Activated CD4-positive, alpha-beta T cell treated with anti-CD3 and anti-CD28 coated beads for 36 hours (primary cell): ENCODE measurements around the gene CRABP2. TPM values are rescaled to one million over a fixed set of nuclear protein-coding genes. Genes with fewer than 3 reads are reported as not detected.

Experiments
- ATAC-seq: fragments of 200-7000 bp; cut with Tn5 transposase; one replicate; pipeline ENCODE4 v1.10.0; 2021; ENCODE audit warnings: mild to moderate bottlenecking, moderate library complexity
- CTCF ChIA-PET: fragments of 350-600 bp; sonication (Branson Sonifier 250); formaldehyde crosslinking; loops from one replicate; lab custom pipeline; 2021; ENCODE audit warnings: antibody characterized with exemption; lab: Charles Lee
- POLR2A ChIA-PET: fragments of 350-600 bp; sonication (Branson Sonifier 250); formaldehyde crosslinking; loops from one replicate; lab custom pipeline; 2021; ENCODE audit warnings: antibody characterized with exemption, inconsistent platforms; lab: Charles Lee
- DNase-seq: peaks from one replicate; pipeline ENCODE4 v3.0.0-alpha.2; 2020
- H3K27ac Mint-ChIP-seq: one replicate; pipeline ENCODE4 v1.8.0; 2021; ENCODE audit warnings: mixed read lengths
- H3K27me3 Mint-ChIP-seq: one replicate; pipeline ENCODE4 v1.8.0; 2021; ENCODE audit warnings: mixed read lengths
- H3K36me3 Mint-ChIP-seq: one replicate; pipeline ENCODE4 v1.8.0; 2021; ENCODE audit warnings: low read depth, mixed read lengths
- H3K4me1 Mint-ChIP-seq: one replicate; pipeline ENCODE4 v1.8.0; 2021; ENCODE audit warnings: mixed read lengths
- H3K4me3 Mint-ChIP-seq: one replicate; pipeline ENCODE4 v1.8.0; 2021; ENCODE audit warnings: mild to moderate bottlenecking, moderate library complexity, mixed read lengths
- H3K9me3 Mint-ChIP-seq: one replicate; pipeline ENCODE4 v1.8.0; 2021; ENCODE audit warnings: low read depth, mixed read lengths
- intact Hi-C, 2 experiments: fragments of 100-400 bp; cut with DNase I in 1 of 2; cut with micrococcal nuclease in 1 of 2; formaldehyde crosslinking; loops; one replicate each; pipeline versions ENCODE4 v1.14.2 to v1.15.1; 2022 to 2024; cut with DNase I, micrococcal nuclease
- total RNA-seq, 2 experiments: library from RNA; stranded (reverse); gene quantifications; one replicate each; pipeline ENCODE4 v1.2.3, GENCODE V29; 2021

Gene CRABP2
- total RNA-seq, 2 experiments from 2014 or later = 0.88 to 0.98 TPM

GRCh38 chr1:156704166-156704711 is 1.1 kb downstream of the CRABP2 start:
- H3K4me3 Mint-ChIP-seq = no peak overlapping the region
- no peaks in the 10 kb centered on the region for H3K9me3 Mint-ChIP-seq
- POLR2A ChIA-PET = no interaction called here
- DNase-seq (no peak), ATAC-seq (no peak)
- no peak overlapping the region for H3K27ac Mint-ChIP-seq
- peaks cover 24% of the 10 kb centered on the region for H3K4me1 Mint-ChIP-seq
- intact Hi-C loops = no loop called here
- CTCF ChIA-PET = interaction anchor here (0.6 to 11.2 kb wide), 7 partner anchors 15 to 127 kb away, joined by 3 to 186 read pairs (median 8); partner anchors contain the start of genes ISG20L2 and METTL25B
- peaks cover 25% of the 10 kb centered on the region for H3K27me3 Mint-ChIP-seq
- H3K36me3 Mint-ChIP-seq = no peaks in the 10 kb centered on the region

GRCh38 chr1:156703741-156704140 is 1.6 kb downstream of the CRABP2 start:
- ChIA-PET CTCF (interaction anchor here (1.3 to 11.2 kb wide), 3 partner anchors 14 to 45 kb away, joined by 3 to 186 read pairs (median 110); partner anchors contain the start of genes ISG20L2 and METTL25B), POLR2A (no interaction called here)
- Mint-ChIP-seq H3K4me1 (peaks cover 24% of the 10 kb centered on the region), H3K36me3 (no peaks in the 10 kb centered on the region), H3K27ac (no peak overlapping the region), H3K4me3 (no peak overlapping the region), H3K9me3 (no peaks in the 10 kb centered on the region), H3K27me3 (peaks cover 29% of the 10 kb centered on the region)
- ATAC-seq (no peak), DNase-seq (no peak)
- intact Hi-C loops = no loop called here

GRCh38 chr1:156703336-156703735 is 2.0 kb downstream of the CRABP2 start:
- ATAC-seq (no peak), DNase-seq (no peak)
- Mint-ChIP-seq H3K27ac (no peak overlapping the region), H3K4me3 (no peak overlapping the region), H3K27me3 (peaks cover 29% of the 10 kb centered on the region), H3K9me3 (no peaks in the 10 kb centered on the region), H3K36me3 (no peaks in the 10 kb centered on the region), H3K4me1 (peaks cover 24% of the 10 kb centered on the region)
- CTCF ChIA-PET = interaction anchor here (1.3 to 11.2 kb wide), 3 partner anchors 14 to 44 kb away, joined by 3 to 186 read pairs (median 110); partner anchors contain the start of genes ISG20L2 and METTL25B
- intact Hi-C loops = no loop called here
- POLR2A ChIA-PET = no interaction called here

- Mint-ChIP-seq H3K27me3 (peaks cover 36% of the 10 kb centered on the region), H3K36me3 (no peaks in the 10 kb centered on the region), H3K27ac (no peak overlapping the region), H3K9me3 (no peaks in the 10 kb centered on the region), H3K4me1 (peaks cover 13% of the 10 kb centered on the region), H3K4me3 (no peak overlapping the region)
- ChIA-PET CTCF (interaction anchor here (0.7 to 11.2 kb wide), 4 partner anchors 12 to 73 kb away, joined by 3 to 186 read pairs (median 56); partner anchors contain the start of genes ISG20L2 and METTL25B), POLR2A (no interaction called here)
- intact Hi-C loops = no loop called here
- no peak for DNase-seq
- no peak for ATAC-seq
Observed at GRCh38 chr1:156700736-156701531, 4.4 kb downstream of the CRABP2 start.

- H3K27me3 Mint-ChIP-seq = peaks cover 34% of the 10 kb centered on the region
- ChIA-PET CTCF (interaction anchor here (0.6 to 11.2 kb wide), 3 partner anchors 10 to 108 kb away, joined by 3 to 186 read pairs (median 110); partner anchors contain the start of genes ISG20L2, METTL25B and NAXE), POLR2A (no interaction called here)
- no peak overlapping the region for H3K27ac Mint-ChIP-seq
- ATAC-seq (no peak), DNase-seq (no peak)
- H3K36me3 Mint-ChIP-seq = no peaks in the 10 kb centered on the region
- H3K4me1 Mint-ChIP-seq = no peaks in the 10 kb centered on the region
- no peaks in the 10 kb centered on the region for H3K9me3 Mint-ChIP-seq
- intact Hi-C loops = no loop called here
- H3K4me3 Mint-ChIP-seq = no peak overlapping the region
Observed at GRCh38 chr1:156698995-156699394, 6.4 kb downstream of the CRABP2 start.

- Mint-ChIP-seq H3K27me3 (peaks cover 35% of the 10 kb centered on the region), H3K4me3 (no peak overlapping the region), H3K4me1 (peaks cover 9% of the 10 kb centered on the region), H3K27ac (no peak overlapping the region), H3K36me3 (no peaks in the 10 kb centered on the region), H3K9me3 (no peaks in the 10 kb centered on the region)
- ATAC-seq (no peak), DNase-seq (no peak)
- intact Hi-C loops = no loop called here
- POLR2A ChIA-PET = no interaction called here
- CTCF ChIA-PET = interaction anchor here (0.7 to 10.2 kb wide), 4 partner anchors 8 to 48 kb away, joined by 3 to 186 read pairs (median 4); no protein-coding TSS in a partner anchor
Observed at GRCh38 chr1:156697481-156697880, 7.9 kb downstream of the CRABP2 start.

GRCh38 chr1:156696755-156697154 is 8.6 kb downstream of the CRABP2 start:
- ChIA-PET CTCF (interaction anchor here (0.9 to 1.5 kb wide), 2 partner anchors 10 to 29 kb away, joined by 3 to 6 read pairs; no protein-coding TSS in a partner anchor), POLR2A (no interaction called here)
- Mint-ChIP-seq H3K4me3 (no peak overlapping the region), H3K27ac (no peak overlapping the region), H3K9me3 (no peaks in the 10 kb centered on the region), H3K36me3 (no peaks in the 10 kb centered on the region), H3K4me1 (peaks cover 17% of the 10 kb centered on the region), H3K27me3 (peaks cover 40% of the 10 kb centered on the region)
- ATAC-seq = no peak
- intact Hi-C loops = no loop called here
- DNase-seq = no peak

GRCh38 chr1:156694690-156694962 is 10.8 kb downstream of the CRABP2 start:
- ATAC-seq (no peak), DNase-seq (no peak)
- no peak overlapping the region for H3K27ac Mint-ChIP-seq
- no peak overlapping the region for H3K4me3 Mint-ChIP-seq
- intact Hi-C loops = no loop called here
- no peaks in the 10 kb centered on the region for H3K36me3 Mint-ChIP-seq
- CTCF ChIA-PET = interaction anchor here (0.8 to 2.8 kb wide), 4 partner anchors 10 to 195 kb away, joined by 3 to 12 read pairs (median 6); no protein-coding TSS in a partner anchor
- peaks cover 18% of the 10 kb centered on the region for H3K4me1 Mint-ChIP-seq
- POLR2A ChIA-PET = no interaction called here
- H3K27me3 Mint-ChIP-seq = peaks cover 51% of the 10 kb centered on the region
- H3K9me3 Mint-ChIP-seq = no peaks in the 10 kb centered on the region

GRCh38 chr1:156693848-156694689 is 11.3 kb downstream of the CRABP2 start:
- CTCF ChIA-PET = interaction anchor here (0.5 to 2.8 kb wide), 7 partner anchors 10 to 195 kb away, joined by 3 to 12 read pairs (median 3); no protein-coding TSS in a partner anchor
- intact Hi-C loops = no loop called here
- peaks cover 22% of the 10 kb centered on the region for H3K4me1 Mint-ChIP-seq
- H3K27me3 Mint-ChIP-seq = peaks cover 54% of the 10 kb centered on the region
- no peaks in the 10 kb centered on the region for H3K9me3 Mint-ChIP-seq
- no peaks in the 10 kb centered on the region for H3K36me3 Mint-ChIP-seq
- H3K4me3 Mint-ChIP-seq = no peak overlapping the region
- POLR2A ChIA-PET = no interaction called here
- ATAC-seq (no peak), DNase-seq (no peak)
- no peak overlapping the region for H3K27ac Mint-ChIP-seq

- no peaks in the 10 kb centered on the region for H3K9me3 Mint-ChIP-seq
- H3K4me3 Mint-ChIP-seq = no peak overlapping the region
- intact Hi-C loops = no loop called here
- H3K27ac Mint-ChIP-seq = no peak overlapping the region
- no peaks in the 10 kb centered on the region for H3K36me3 Mint-ChIP-seq
- CTCF ChIA-PET = interaction anchor here (1.0 to 11.5 kb wide), 5 partner anchors 23 to 196 kb away, joined by 3 to 220 read pairs (median 3); partner anchors contain the start of genes ISG20L2 and METTL25B
- no peak for DNase-seq
- H3K4me1 Mint-ChIP-seq = peaks cover 22% of the 10 kb centered on the region
- peaks cover 59% of the 10 kb centered on the region for H3K27me3 Mint-ChIP-seq
- ATAC-seq = no peak
- POLR2A ChIA-PET = no interaction called here
Observed at GRCh38 chr1:156692925-156693847, 12.2 kb downstream of the CRABP2 start.
